Fibroblast of the aortic adventitia (primary cell): ENCODE measurements around the gene FAM168A. TPM values are rescaled to one million over a fixed set of nuclear protein-coding genes. Genes with fewer than 3 reads are reported as not detected.

Source experiments
- DNase-seq: peaks from one replicate; pipeline ENCODE4 v3.0.0-alpha.2; 2010; ENCODE audit warnings: low read depth
- H3K4me3 ChIP-seq: 2 replicates; pipeline ENCODE4 v1.5.1; 2011; ENCODE audit warnings: low read depth, mild to moderate bottlenecking, control low read depth, low read length, moderate library complexity
- CTCF ChIP-seq: IDR thresholded peaks from 2 replicates; pipeline ENCODE4 v1.5.1; 2011; ENCODE audit warnings: mild to moderate bottlenecking, low read length, control low read depth, inconsistent platforms; ENCODE audit not compliant: insufficient read depth
- total RNA-seq: library from RNA; depleted of rRNA; stranded (reverse); fragments of >200 nt; gene quantifications from 2 replicates; pipeline ENCODE4 v1.2.3, GENCODE V29; 2012; ENCODE audit warnings: low replicate concordance

Gene FAM168A
- total RNA-seq, 1 donor: 40.0 TPM

DNA sequence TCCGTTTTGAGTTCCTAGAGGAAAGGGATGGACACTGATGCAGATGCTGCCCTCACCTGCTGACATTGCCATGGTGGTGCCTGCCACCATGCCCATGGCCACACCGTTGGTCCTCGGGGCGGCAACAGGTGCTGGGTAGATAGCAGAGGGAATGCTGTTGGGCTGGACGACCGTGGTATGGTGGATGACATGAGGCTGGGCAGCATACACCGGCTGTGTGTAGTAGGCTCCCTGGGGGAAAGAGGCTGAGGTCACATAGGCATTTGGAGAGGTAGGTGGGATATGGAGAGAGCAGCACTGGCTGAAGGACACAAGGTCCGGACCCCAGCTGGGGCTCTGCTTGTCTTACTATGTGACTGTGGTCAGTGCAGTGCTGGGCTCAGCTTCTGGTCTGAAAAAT, 188.5 kb downstream of the FAM168A start:
- no peak for DNase-seq
- no peak for TF ChIP-seq CTCF
- H3K4me3 ChIP-seq: no peak overlapping the region

- TF ChIP-seq CTCF: no peak
- no peak for DNase-seq
- H3K4me3 ChIP-seq: no peak overlapping the region
Measured at GRCh38 chr11:73406619-73407018, 191.3 kb downstream of the FAM168A start.

DNA sequence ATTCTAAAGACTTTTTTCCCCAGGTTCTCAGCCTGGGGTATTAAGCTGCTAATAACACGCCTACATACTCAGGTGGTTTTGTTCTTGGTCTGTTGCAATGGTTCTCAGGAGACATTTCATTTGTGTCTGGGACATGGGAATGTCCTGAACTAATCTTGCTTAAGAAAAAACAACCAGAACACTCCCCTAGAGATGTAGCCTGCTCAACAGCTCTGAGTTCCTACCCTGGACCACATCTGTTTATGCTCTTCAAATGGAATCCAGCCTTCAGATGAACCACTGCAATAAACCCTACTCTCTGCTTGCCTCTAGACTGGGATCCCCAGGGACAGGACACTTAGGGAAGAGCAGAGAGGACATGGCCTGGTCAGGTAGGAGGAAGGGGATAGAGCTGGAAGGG, 191.8 kb downstream of the FAM168A start:
- H3K4me3 ChIP-seq: no peak overlapping the region
- no peak for TF ChIP-seq CTCF
- DNase-seq: no peak

DNA sequence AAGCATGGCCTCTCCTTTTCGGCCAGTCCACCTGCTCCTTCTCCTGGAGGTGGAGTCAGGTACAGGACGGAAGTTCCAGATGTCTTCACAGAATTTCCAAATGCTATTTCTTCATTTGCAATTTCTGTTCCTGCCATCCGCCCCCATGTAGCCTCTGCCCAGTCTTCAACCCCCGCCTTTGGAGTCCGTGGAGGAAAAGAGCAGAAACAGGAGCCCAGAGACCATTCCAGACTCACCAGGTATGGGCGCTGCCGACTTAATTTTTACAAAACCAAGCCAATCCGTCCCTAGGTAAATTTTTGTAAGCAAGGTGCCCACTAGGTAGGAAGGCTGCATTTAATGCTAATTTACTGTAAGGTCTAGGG, 192.8 kb downstream of the FAM168A start:
- H3K4me3 ChIP-seq: no peak overlapping the region
- no peak for TF ChIP-seq CTCF
- DNase-seq: no peak

DNA sequence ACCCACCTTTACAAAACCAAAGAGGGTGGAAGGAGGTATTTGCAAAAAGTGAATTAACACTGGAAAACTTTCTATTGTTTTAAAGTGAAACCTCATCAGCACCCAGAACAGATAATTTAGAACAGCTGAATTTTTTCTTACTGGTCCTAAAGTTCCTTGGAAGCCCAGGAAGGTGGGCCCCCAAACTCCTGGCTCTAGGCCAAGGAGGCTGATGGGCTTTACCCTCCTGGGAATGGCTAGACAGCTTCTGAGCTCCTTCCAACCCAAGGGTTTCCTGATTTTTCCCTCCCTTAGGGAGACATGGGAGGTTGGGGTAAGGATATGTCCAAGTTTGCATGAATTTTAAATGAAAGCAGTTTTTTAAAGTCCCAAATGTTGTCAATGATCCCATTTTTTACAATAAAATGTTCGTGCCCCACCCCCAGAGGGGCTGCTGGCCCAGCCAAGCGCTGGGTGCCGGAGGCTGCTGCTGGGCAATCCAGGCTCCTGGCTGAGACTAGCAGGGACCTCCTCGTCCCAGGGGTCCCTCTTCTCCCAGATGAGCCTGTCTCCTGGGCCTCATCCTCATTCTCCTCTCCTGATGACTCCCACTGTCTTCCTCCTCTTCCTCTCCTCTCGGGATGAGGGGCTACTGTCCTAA, 193.3 kb downstream of the FAM168A start:
- no peak for DNase-seq
- H3K4me3 ChIP-seq: no peak overlapping the region
- no peak for TF ChIP-seq CTCF

GRCh38 chr11:73404048-73404447, 193.9 kb downstream of the FAM168A start:
- peak; percentile 76 for TF ChIP-seq CTCF
- H3K4me3 ChIP-seq: no peak overlapping the region
- DNase-seq: peak; percentile 49

GRCh38 chr11:73403541-73403940, 194.4 kb downstream of the FAM168A start:
- H3K4me3 ChIP-seq: no peak overlapping the region
- DNase-seq: no peak
- no peak for TF ChIP-seq CTCF
